Duodenal mucosa (tissue), 2 donors: ENCODE data around the gene CACNB4.
"Not testable (repeated sequence)": the region's sequence is repeated elsewhere in the genome, so short reads cannot be mapped to it uniquely, and the experiment has no call there.

Source experiments
- H3K27ac ChIP-seq: one replicate; pipeline ENCODE4 v1.7.0; 2013; ENCODE audit warnings: low read depth, low read length
- H3K27me3 ChIP-seq, 2 donors: one replicate each; pipeline ENCODE4 v1.7.0; 2013; ENCODE audit warnings: low read length in 2 of 2, control low read depth in 1 of 2; ENCODE audit not compliant: insufficient read depth in 2 of 2, control insufficient read depth in 1 of 2
- H3K36me3 ChIP-seq, 2 donors: one replicate each; pipeline ENCODE4 v1.7.0; 2013; ENCODE audit warnings: low read length in 2 of 2, control low read depth in 1 of 2; ENCODE audit not compliant: insufficient read depth in 2 of 2, control insufficient read depth in 1 of 2
- H3K4me1 ChIP-seq, 2 donors: one replicate each; pipeline ENCODE4 v1.7.0; 2013; ENCODE audit warnings: low read length in 2 of 2, control low read depth in 1 of 2; ENCODE audit not compliant: insufficient read depth in 2 of 2, control insufficient read depth in 1 of 2
- H3K4me3 ChIP-seq, 2 donors: one replicate each; pipeline ENCODE4 v1.7.0; 2013; ENCODE audit warnings: low read length in 2 of 2, low read depth in 1 of 2
- H3K9ac ChIP-seq, 2 donors: one replicate each; pipeline ENCODE4 v1.7.0; 2013; ENCODE audit warnings: low read length in 2 of 2, low read depth in 1 of 2
- H3K9me3 ChIP-seq, 2 donors: one replicate each; pipeline ENCODE4 v1.7.0; 2013; ENCODE audit warnings: low read length in 2 of 2, control low read depth in 1 of 2; ENCODE audit not compliant: control insufficient read depth in 1 of 2

Gene CACNB4

GRCh38 chr2:151947813-151948165 is 151.1 kb downstream of the CACNB4 start:
- peak overlapping the region in 1 of 2 donors; percentile 36 for H3K4me3 ChIP-seq
- no peaks in the 10 kb centered on the region for H3K4me1 ChIP-seq
- no peak overlapping the region for H3K27ac ChIP-seq
- no peak overlapping the region for H3K9ac ChIP-seq
- H3K9me3 ChIP-seq: no peaks in the 10 kb centered on the region
- H3K36me3 ChIP-seq: no peaks in the 10 kb centered on the region
- H3K27me3 ChIP-seq: no peaks in the 10 kb centered on the region

- Histone ChIP-seq H3K9ac (no peak overlapping the region), H3K9me3 (no peaks in the 10 kb centered on the region), H3K36me3 (no peaks in the 10 kb centered on the region), H3K4me1 (no peaks in the 10 kb centered on the region), H3K4me3 (peak overlapping the region in 1 of 2 donors; percentile 36), H3K27ac (no peak overlapping the region), H3K27me3 (no peaks in the 10 kb centered on the region)
Measured at GRCh38 chr2:151946899-151947812, 151.7 kb downstream of the CACNB4 start.

GRCh38 chr2:151946250-151946884 is 152.5 kb downstream of the CACNB4 start:
- no peaks in the 10 kb centered on the region for H3K36me3 ChIP-seq
- no peak overlapping the region for H3K4me3 ChIP-seq
- no peaks in the 10 kb centered on the region for H3K4me1 ChIP-seq
- H3K27ac ChIP-seq: no peak overlapping the region
- no peaks in the 10 kb centered on the region for H3K9me3 ChIP-seq
- H3K9ac ChIP-seq: no peak overlapping the region
- no peaks in the 10 kb centered on the region for H3K27me3 ChIP-seq

GRCh38 chr2:151945602-151946001 is 153.2 kb downstream of the CACNB4 start:
- no peaks in the 10 kb centered on the region for H3K4me1 ChIP-seq
- no peak overlapping the region for H3K4me3 ChIP-seq
- no peaks in the 10 kb centered on the region for H3K36me3 ChIP-seq
- H3K27ac ChIP-seq: no peak overlapping the region
- no peak overlapping the region for H3K9ac ChIP-seq
- H3K9me3 ChIP-seq: no peaks in the 10 kb centered on the region
- H3K27me3 ChIP-seq: no peaks in the 10 kb centered on the region

GRCh38 chr2:151945186-151945585 is 153.7 kb downstream of the CACNB4 start:
- Histone ChIP-seq H3K9ac (no peak overlapping the region), H3K27me3 (no peaks in the 10 kb centered on the region), H3K27ac (no peak overlapping the region), H3K36me3 (no peaks in the 10 kb centered on the region), H3K4me1 (no peaks in the 10 kb centered on the region), H3K9me3 (no peaks in the 10 kb centered on the region), H3K4me3 (no peak overlapping the region)

GRCh38 chr2:151943461-151943860 is 155.4 kb downstream of the CACNB4 start:
- Histone ChIP-seq H3K9me3 (no peaks in the 10 kb centered on the region), H3K36me3 (no peaks in the 10 kb centered on the region), H3K27me3 (peaks cover 0 to 4% of the 10 kb centered on the region in 2 donors)

GRCh38 chr2:151942540-151943205 is 156.2 kb downstream of the CACNB4 start:
- not testable (repeated sequence) for H3K36me3 ChIP-seq, H3K4me1 ChIP-seq, H3K9ac ChIP-seq

More at GRCh38 chr2:151943461-151943860, 155.4 kb downstream of the CACNB4 start:
- Histone ChIP-seq H3K4me3 (no peak overlapping the region), H3K4me1 (no peaks in the 10 kb centered on the region), H3K27ac (no peak overlapping the region), H3K9ac (no peak overlapping the region)

GRCh38 chr2:151937966-151938365 is 160.9 kb downstream of the CACNB4 start:
- H3K9me3 ChIP-seq: no peaks in the 10 kb centered on the region
- H3K4me1 ChIP-seq: no peaks in the 10 kb centered on the region
- no peaks in the 10 kb centered on the region for H3K36me3 ChIP-seq
- H3K4me3 ChIP-seq: no peak overlapping the region
- H3K9ac ChIP-seq: no peak overlapping the region
- H3K27ac ChIP-seq: no peak overlapping the region
- peaks cover 0 to 4% of the 10 kb centered on the region in 2 donors for H3K27me3 ChIP-seq

More at GRCh38 chr2:151942540-151943205, 156.2 kb downstream of the CACNB4 start:
- not testable (repeated sequence) for H3K27ac ChIP-seq, H3K4me3 ChIP-seq, H3K27me3 ChIP-seq, H3K9me3 ChIP-seq

- H3K9ac ChIP-seq: no peak overlapping the region
- H3K4me3 ChIP-seq: no peak overlapping the region
- H3K4me1 ChIP-seq: no peaks in the 10 kb centered on the region
- H3K36me3 ChIP-seq: no peaks in the 10 kb centered on the region
- peaks cover 0 to 4% of the 10 kb centered on the region in 2 donors for H3K27me3 ChIP-seq
- no peaks in the 10 kb centered on the region for H3K9me3 ChIP-seq
- no peak overlapping the region for H3K27ac ChIP-seq
Measured at GRCh38 chr2:151936626-151937025, 162.2 kb downstream of the CACNB4 start.

- H3K4me3 ChIP-seq: no peak overlapping the region
- H3K27ac ChIP-seq: no peak overlapping the region
Measured at GRCh38 chr2:151933266-151933804, 165.5 kb downstream of the CACNB4 start.

More at GRCh38 chr2:151933266-151933804, 165.5 kb downstream of the CACNB4 start:
- H3K4me1 ChIP-seq: no peaks in the 10 kb centered on the region
- no peak overlapping the region for H3K9ac ChIP-seq
- H3K36me3 ChIP-seq: no peaks in the 10 kb centered on the region
- H3K9me3 ChIP-seq: no peaks in the 10 kb centered on the region
- H3K27me3 ChIP-seq: no peaks in the 10 kb centered on the region
